ENCODE results near the gene C1orf50.

- TF ChIP-seq SUZ12 (IDR thresholded peaks at IDR 0.05; ENCODE audit: extremely low read depth, insufficient read depth, insufficient read length) (no peak), YY1 (IDR thresholded peaks at IDR 0.05; ENCODE audit: insufficient read depth, insufficient read length) (no peak), ZNF274 (IDR thresholded peaks at IDR 0.05; ENCODE audit: low read depth, low read length) (no peak)
These were observed 53.8 kb downstream of the C1orf50 start for GRCh38 chr1:42820813-42821212.
